Frontal cortex (tissue), 4 donors: ENCODE results near the gene SLC35E2B. TPM values are rescaled to one million over a fixed set of nuclear protein-coding genes. Genes with fewer than 3 reads are reported as not detected.
"Not testable (repeated sequence)": the region's sequence is repeated elsewhere in the genome, so short reads cannot be mapped to it uniquely, and the experiment has no call there.

Experiments
- DNase-seq, 2 donors: peaks; one replicate each; pipeline ENCODE4 v3.0.0; 2012; ENCODE audit warnings: low spot score in 2 of 2
- FAIRE-seq: peaks from 2 replicates; lab custom pipeline; 2012; peaks lifted over from hg19 to GRCh38; lab: Jason Lieb, UNC
- total RNA-seq: library from RNA; depleted of rRNA; stranded (reverse); fragments of >200 nt; gene quantifications from one replicate; pipeline ENCODE4 v1.2.3, GENCODE V29; 2014
- donor health status: control.
- donor health status: control.
- donor health status: control.

Gene SLC35E2B
- total RNA-seq, 1 donor from 2014 or later = 54.6 TPM

DNA sequence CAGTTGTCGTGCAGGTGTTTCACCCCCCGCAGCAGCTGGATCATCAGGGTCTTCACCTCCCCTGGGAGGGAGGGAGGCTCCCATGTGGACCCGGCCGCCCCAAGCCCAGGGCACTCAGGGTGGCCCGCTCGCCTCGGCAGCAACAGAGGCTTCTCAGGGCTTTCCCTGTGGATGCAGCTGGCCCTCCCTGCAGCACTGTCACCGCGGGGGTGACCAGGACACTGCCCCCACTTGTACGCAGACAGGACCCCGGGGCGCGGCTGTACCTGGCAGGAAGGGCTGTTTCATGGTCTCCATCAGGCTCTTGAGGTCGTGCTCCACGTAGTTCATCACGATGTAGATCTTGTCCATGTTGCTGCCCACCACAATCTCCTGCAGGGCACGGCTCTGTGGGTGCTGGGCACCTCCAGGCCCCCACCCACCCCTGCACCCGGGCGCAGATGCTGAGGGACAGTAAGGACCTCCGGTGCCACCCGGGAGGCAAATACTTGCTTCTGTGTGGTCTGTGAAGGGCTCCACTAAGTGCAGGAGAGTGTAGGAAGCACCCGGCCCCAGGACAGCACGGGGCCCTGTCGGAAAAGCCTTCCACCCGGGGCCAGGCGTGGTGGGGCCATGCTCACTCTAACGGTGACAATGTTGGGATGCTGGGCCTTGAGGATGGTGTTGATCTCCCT, 11.8 kb upstream of the SLC35E2B start:
- FAIRE-seq, DNase-seq: not testable (repeated sequence)

DNA sequence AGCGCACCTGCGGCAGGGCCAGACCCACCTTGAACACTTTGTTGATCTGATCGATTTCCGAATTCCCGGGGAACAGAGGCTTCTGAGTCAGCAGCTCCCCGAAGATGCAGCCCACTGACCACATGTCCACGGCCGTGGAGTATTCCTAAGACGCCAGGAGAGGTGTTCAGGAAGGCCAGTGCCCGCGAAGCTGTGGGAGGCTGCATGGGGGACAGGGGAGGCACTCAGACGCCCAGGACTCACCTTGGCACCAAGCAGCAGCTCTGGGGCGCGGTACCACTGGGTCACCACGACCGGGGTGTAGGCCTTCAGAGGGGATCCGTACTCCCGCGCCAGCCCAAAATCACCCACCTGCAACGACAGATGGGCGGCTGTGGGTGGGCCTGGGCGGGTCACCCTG, 11.2 kb upstream of the SLC35E2B start:
- FAIRE-seq (no peak), DNase-seq (no peak)

DNA sequence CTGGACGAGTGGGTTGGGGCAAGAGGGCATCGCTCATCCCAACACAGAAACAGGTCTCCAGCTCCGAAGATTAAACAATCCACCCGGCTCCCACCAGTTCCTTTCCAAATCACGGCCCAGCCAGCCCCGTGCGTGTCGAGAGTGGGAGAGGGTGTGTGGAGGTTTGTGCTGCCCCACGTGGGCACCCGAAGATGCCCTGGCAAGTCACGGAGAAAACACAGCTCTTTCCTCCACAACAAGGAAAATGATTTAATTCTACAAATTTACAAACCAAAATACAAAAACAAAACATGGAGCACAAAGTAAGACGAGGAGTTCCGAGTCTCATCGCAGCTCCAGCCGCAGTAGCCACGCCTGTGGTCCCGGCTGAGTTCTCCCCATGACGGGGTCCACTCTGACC, 9.9 kb upstream of the SLC35E2B start:
- not testable (repeated sequence) for DNase-seq, FAIRE-seq

DNA sequence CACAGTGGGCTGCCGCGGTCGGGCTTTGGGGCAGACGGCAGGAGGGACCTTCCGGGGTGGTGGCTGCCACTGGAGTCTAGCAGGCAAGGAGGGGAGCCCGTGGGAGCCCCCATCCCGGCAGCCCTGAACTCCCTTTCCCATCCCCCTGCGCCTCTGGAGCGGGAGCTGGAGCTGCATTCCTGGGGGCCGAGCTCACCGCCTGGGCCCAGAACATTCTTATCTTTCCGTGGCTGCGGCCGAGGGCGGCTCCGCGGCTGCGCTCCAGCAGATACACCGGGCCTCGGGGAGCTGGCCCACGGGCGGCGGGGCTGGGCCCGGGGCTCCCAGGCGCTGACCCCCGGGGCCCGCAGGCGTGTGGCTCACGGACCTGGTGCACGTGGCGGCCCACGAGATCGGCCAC, 8.0 kb upstream of the SLC35E2B start:
- not testable (repeated sequence) for FAIRE-seq, DNase-seq

DNA sequence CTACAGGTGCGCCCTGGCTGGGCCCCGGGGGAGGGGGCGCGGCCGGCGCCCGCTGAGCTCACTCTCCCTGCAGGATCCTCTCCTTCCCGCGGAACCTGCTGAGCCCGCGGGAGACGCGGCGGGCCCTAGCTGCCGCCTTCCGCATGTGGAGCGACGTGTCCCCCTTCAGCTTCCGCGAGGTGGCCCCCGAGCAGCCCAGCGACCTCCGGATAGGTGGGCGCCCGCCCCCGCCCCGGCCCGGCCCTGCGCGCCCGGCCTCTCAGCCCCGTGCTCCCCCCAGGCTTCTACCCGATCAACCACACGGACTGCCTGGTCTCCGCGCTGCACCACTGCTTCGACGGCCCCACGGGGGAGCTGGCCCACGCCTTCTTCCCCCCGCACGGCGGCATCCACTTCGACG, 7.5 kb upstream of the SLC35E2B start:
- not testable (repeated sequence) for DNase-seq, FAIRE-seq

DNA sequence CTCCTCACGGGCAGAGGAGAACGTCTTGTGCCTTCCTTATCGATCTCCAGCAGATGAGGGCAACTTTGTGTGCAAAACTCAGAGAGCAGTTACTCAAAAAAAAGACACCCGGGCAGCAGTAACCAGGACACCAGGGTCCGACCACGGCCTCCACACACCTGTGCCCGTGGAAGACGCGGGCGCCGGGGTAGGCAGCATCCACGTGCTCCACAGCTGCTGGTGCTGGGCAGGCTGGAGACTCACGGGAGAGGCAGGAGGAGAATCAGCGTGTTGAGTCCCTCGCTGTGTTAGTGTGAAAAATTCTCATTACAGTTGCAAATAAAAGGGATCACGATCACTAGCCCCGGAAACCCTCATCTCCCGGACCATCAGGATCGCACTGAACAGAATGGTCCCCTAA, 6.5 kb upstream of the SLC35E2B start:
- FAIRE-seq, DNase-seq: not testable (repeated sequence)

DNA sequence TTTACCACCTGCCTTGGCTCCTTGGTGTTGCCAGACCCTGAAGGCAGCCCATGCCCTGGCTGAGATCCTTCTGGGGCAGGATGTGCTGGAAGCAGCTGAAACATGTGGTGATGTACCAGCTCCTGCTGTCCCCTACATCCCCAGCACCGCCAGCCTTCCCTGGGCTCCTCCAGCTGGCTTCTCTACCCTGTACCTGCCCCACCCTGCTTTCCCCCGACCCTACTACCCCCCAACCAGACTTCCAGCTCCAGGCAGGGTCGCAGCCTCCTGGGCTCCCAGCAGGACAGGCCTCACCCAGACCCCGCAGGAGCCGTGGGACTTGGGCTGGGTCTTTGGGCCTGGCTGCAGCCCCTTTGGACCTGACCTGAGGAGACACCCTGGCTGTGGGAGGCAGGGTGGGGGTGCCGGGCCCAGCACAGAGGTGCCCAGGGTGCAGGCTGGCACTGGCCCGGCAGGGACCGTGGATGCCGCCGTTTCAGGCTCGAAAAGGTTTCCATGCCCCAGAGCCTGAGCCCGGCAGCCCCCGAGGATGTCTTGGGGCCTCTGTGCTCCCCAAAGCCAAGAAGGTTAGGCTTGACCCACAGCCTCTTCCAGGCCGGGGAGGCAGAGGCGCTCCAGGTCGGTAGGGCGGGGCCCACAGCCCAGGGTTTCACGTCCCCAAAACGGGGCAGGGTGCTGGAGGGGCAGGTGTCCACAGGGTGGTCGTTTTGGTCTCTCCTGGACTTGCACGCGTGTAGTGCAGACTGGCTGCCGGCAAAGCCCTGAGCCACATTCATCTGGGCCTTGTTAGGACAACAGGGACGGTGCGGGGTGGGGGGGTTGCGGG, 5.0 kb upstream of the SLC35E2B start:
- not testable (repeated sequence) for DNase-seq, FAIRE-seq

DNA sequence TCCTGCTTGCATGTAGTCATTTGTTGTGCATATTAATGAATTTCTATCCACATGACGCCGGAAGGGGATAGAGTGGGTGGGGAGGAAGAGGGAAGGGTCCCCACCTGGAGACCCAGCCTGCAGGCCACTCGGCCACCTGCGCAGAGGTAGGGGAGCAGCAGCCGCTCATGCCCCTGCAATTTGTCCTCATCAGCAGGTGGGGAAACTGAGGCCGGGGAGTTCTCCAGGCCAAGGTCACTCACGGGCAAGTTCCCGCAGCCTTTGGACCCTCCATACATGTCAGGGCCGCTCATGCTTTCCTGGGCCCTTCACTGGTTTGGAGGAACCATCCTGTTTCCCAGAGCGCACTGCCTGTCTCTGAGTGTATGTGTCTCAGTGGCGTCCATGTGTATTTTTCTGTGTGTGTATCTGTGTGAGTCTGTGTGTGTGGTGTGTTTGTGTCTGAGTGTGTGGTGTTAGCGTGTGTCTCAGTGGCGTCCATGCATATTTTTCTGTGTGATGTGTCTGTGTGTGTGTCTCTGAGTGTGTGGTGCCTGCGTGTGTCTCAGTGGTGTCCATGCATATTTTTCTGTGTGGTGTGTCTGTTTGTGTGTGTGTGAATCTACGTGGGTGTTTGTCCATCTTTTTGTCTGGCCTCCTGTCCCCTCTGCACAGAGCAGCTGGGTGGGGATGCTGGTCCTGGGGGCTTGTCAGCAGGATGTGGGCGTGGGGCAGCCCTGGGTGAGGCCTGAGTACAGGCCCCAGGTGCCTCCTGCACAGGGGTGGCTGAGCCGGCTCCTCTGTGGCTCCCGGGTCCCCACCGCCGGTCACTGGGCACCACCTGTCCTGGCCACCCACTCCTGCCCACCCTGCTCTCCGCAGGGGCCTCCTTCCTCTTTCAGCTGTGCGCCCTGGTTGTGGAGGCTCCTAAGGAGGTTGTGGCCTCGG, 4.1 kb upstream of the SLC35E2B start:
- not testable (repeated sequence) for DNase-seq, FAIRE-seq

DNA sequence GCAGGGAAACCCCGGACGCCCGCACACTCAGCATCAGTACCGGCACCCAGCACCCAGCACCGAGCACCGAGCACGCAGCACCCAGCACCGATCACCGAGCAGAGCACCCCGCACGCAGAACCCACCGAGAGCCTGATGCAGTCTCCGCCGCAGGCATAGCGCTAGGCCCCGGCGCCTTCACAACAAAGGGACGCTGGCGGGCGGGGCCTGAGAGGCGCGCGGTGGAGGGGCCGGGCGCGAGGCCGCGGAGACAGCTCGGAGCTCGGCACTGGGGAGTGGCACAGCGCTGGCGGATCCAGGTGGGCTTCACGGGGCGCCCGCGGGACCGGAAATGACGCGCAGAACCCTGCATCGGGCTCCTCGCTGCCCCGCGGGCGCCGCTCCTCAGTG, 276 bp downstream of the SLC35E2B start:
- FAIRE-seq, DNase-seq: not testable (repeated sequence)

DNA sequence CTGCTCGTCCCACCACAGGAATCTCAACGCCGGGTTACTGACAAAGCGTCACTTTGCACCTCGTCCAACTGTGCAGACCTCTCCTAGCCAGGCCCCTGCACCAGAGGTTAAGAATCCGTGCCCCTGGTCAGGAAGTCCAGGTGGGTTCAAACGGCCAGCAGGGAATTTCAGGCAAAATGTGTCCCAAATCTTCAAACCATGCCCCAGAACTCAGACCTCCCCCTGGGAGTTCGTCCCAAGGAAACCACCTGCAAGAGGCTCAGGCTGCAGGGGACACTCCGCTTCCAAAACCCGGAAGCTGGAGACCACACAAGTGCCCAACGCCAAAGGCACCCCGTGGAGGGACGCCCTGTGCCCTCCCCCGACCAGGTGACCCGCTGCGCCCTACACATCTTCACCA, 1.2 kb downstream of the SLC35E2B start:
- not testable (repeated sequence) for FAIRE-seq, DNase-seq

DNA sequence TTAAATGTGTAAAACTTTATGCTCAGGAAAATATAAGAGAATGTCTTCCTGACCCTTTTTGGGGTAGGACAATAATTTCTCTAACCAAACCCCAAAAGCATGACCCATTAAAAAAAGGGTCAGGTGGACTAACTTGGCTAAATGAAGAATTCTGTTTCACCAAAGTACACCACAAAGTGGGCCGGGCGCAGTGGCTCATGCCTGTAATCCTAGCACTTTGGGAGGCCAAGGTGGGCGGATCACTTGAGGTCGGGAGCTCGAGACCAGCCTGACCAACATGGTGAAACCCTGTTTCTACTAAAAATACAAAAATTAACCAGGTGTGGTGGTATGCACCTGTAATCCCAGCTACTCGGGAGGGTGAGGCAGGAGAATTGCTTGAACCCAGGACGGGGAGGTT, 3.1 kb downstream of the SLC35E2B start:
- not testable (repeated sequence) for FAIRE-seq, DNase-seq

DNA sequence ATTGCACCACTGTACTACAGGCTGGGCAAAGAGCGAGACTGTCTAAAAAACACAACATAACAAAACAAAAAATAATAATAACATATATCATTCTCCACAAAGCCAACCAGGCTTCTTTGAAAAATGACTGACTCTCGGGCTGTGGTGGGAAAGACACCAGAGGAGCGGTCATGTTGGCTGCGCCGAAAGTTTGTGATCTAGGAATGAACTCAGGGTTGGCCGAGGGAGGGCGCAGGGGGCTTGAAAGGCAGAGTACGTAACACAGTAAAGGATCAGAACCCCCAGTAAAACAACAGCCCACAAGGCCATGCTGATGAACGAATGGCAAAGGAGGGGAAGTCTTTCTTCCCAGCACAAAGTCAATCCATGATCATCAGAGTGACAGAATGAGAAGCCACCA, 4.7 kb downstream of the SLC35E2B start:
- no peak for FAIRE-seq
- DNase-seq = no peak

DNA sequence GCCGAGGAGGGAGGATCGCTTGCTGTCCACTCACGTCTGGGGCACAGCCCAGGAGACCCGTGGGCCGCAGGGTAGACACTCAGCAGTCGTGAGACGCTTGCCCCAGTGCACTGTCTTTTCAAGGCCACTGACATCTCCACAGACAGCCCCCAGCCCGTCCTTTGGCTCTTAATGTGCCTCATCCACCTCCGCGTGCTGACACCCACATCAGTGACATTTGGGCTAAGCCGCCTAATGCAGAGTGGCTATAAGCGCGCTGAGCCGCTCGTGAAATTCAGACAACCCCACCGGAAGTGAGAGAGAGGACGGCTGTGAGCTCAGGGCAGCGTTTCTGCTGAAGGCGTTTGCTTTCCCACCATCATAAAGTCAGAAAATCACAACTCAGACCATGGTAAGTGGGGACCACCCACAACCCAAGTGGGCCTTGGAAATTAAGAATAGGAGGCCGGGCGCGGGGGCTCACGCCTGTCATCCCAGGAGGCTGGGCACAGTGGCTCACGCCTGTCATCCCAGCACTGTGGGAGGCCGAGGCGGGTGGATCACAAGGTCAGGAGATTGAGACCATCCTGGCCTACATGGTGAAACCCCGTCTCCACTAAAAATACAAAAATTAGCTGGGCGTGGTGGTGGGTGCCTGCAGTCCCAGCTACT, 8.4 kb downstream of the SLC35E2B start:
- FAIRE-seq = no peak
- no peak for DNase-seq

DNA sequence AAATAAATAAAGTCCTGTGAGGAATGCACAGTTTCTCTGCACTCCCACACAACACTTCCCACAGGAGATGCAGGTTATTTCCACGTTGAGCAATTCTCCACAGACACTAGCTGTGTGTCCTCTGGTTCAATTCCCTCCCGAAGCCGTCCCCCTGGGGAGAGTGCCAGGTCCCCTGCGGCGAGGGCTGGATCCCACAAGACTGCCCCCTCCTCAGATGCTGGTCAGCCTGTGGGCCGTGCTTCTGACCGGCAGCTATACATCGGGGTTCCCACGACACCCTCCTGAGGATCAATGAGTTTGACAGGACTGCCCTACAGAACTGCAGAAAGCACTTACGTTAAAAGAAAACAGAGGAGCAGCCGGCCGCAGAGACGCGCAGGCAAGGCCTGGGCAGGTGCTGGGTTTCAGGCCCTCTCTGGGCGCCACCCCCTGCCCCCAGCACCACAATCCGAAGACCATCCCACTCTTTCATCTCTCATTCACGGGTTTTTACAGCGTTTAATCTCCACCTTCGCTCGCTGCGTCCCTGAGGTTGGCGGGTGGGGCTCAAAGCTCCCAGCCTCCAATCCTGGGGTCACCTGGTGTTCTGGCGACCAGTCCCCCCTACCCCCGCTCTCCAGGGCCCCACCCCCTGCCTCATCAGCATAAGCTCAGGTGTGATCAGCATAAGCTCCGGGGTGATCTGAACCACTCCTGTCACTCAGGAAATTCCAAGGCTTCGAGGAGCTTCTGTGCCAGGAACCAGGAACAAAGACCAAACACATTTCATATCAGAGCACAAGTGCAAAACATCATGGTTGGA, 9.3 kb downstream of the SLC35E2B start:
- FAIRE-seq (no peak), DNase-seq (no peak)

DNA sequence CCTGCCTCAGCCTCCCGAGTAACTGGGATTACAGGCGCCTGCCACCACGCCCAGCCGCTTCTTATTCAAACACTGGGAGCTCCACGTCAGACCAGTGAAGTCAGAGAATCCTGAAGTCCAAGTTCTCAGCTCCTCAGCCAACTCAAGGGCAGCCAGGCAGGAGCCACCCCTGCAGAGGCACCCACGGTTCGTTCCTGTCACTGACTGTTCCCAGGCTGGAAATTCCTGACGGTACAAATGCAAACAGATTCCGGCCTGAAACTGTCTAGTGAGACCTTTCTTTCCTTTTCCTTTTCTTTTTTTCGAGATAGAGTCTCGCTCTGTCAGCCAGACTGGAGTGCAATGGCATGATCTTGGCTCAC, 11.7 kb downstream of the SLC35E2B start:
- DNase-seq (no peak), FAIRE-seq (no peak)

DNA sequence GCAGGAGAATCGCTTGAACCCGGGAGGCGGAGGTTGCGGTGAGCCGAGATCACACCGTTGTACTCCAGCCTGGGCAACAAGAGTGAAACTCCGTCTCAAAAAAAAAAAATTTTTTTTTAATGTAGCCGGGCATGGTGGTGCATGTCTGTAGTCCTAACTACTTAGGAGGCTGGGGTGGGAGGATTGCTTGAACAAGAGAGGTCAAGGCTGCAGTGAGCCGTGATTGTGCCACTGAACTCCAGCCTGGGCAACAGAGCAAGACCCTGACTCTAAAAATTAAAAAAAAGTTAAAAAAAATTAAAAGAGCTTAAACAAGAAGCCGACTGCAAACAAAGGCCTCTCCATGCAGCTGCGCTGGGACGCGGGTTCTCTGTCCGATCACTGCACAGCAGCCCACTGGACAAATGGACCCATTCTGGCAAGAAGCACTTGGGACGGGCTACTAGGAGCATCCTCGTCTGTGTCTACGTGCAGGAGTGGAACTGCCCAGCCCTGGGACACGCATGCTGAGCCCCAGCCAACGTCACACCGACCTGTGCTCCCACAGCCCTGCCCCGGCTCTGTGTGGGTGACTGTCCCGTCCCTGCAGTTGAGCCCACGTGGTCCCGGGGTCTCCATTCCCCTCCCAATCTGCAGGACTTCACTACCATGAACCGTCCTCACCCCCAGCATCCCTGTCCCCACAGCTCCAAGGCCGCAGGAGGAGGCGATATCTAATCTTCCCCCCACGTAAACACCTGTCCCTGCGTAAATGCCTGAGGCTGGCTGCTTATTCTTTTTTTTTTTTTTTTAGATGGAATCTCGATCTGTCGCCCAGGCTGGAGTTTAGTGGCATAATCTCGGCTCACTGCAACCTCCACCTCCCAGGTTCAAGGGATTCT, 12.3 kb downstream of the SLC35E2B start:
- FAIRE-seq = no peak

DNA sequence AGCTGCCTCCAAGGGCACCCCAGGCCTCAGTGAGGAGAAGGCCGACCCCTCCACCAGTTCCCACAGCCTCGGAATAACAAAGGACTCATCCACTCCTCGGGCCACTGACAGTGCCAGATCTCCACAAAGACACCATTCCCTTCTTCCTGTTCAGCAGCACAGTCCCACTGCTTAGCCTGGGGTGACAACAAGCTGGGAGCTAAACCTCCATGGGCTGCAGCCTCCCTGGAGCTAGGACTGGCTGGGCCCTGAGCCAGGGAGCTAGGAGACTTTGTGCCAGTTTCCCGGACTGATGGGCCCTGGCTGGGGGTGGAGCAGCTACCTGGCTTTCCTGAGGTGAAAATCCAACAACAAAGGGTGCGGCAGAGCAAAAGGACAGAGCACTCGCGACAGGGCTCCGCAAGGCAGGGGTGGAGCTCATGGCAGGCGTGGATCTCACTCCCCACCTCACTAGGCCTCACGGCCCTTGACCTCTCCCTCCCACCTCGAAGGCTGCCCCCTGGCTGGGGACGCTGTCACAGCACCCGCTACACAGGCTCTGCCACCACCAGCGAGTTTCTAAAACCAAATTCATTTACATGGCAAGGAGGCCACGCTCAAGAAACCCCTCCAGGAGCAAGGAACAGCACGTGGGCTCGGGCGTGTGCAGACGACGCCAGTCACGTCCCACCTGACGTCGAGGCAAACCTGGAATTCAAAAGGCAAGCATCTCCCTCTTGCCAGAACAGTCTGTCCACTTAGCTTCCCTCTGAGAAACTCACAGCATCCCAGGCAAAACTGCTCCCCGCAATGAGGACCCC, 13.8 kb downstream of the SLC35E2B start:
- DNase-seq (no peak), FAIRE-seq (no peak)

More for the DNA sequence above, 12.3 kb downstream of the SLC35E2B start:
- no peak for DNase-seq
